ENCODE measurements around the gene PEX26.
A peak's percentile ranks its signal among the peaks of the same experiment; 100 is the strongest.

PEX26 gene

GRCh38 chr22:18077087-18077638 is 627 bp upstream of the PEX26 start:
- TF ChIP-seq CTCF (IDR thresholded peaks at IDR 0.05): no peak
- no peaks in the 10 kb centered on the region for H3K9me3 ChIP-seq
- peaks cover 14 to 27% (median 23%) of the 10 kb centered on the region in 3 donors for H3K36me3 ChIP-seq
- peak overlapping the region; percentile 74 to 77 for H3K27ac ChIP-seq
- intact Hi-C loops (cut with DNase I; ENCODE audit: low total_unique reads): loop anchor here (2.0 to 10.0 kb wide), 4 partner anchors 52 to 250 kb away; partner anchors contain the start of gene MICAL3
- H3K27me3 ChIP-seq: no peaks in the 10 kb centered on the region
- H3K4me1 ChIP-seq: peaks cover 6 to 37% (median 31%) of the 10 kb centered on the region in 4 donors
- no peak for DNase-seq
- H3K4me3 ChIP-seq: peak overlapping the region; percentile 77 to 90

- DNase-seq: no peak
- H3K27me3 ChIP-seq: no peaks in the 10 kb centered on the region
- TF ChIP-seq CTCF (IDR thresholded peaks at IDR 0.05): no peak
- peak overlapping the region; percentile 77 to 90 for H3K4me3 ChIP-seq
- peaks cover 6 to 37% (median 31%) of the 10 kb centered on the region in 4 donors for H3K4me1 ChIP-seq
- H3K9me3 ChIP-seq: no peaks in the 10 kb centered on the region
- peaks cover 22 to 40% (median 37%) of the 10 kb centered on the region in 3 donors for H3K36me3 ChIP-seq
- H3K27ac ChIP-seq: peak overlapping the region; percentile 74 to 77
- intact Hi-C loops (cut with DNase I; ENCODE audit: low total_unique reads): loop anchor here (5.0 to 10.0 kb wide), 3 partner anchors 54 to 251 kb away; partner anchors contain the start of gene MICAL3
These were observed 695 bp downstream of the PEX26 start for GRCh38 chr22:18078329-18079041.

- peaks cover 32 to 53% (median 49%) of the 10 kb centered on the region in 3 donors for H3K36me3 ChIP-seq
- no peak for TF ChIP-seq CTCF (IDR thresholded peaks at IDR 0.05)
- H3K9me3 ChIP-seq: no peaks in the 10 kb centered on the region
- DNase-seq: no peak
- no peak overlapping the region for H3K4me3 ChIP-seq
- H3K4me1 ChIP-seq: peaks cover 6 to 37% (median 31%) of the 10 kb centered on the region in 4 donors
- no peak overlapping the region for H3K27ac ChIP-seq
- no peaks in the 10 kb centered on the region for H3K27me3 ChIP-seq
- intact Hi-C loops (cut with DNase I; ENCODE audit: low total_unique reads): loop anchor here (5.0 to 10.0 kb wide), 3 partner anchors 55 to 252 kb away; partner anchors contain the start of gene MICAL3
These were observed 2.0 kb downstream of the PEX26 start for GRCh38 chr22:18079706-18080233.

DNA sequence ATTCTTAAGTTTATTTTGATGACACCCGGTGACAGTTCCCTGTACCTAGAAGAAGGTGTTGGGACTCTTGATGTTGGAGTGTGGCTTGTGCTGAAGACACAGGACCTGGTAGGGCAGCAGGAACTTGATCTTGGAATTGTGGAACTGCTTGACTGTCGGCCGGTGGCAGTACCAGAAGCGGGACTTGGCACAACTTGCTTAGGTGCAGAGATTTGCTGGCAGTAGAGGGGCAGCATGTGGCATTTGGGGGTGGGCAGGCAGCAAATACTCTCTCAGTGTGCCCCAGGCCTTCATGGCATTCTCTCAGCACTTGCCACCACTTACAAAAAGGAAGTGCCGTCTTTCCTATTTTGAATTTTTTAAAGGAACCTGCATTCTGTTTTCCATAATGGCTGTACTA is 3.6 kb downstream of the PEX26 start:
- Histone ChIP-seq H3K36me3 (peaks cover 48 to 69% (median 66%) of the 10 kb centered on the region in 3 donors), H3K4me1 (peaks cover 6 to 31% (median 24%) of the 10 kb centered on the region in 4 donors), H3K27me3 (no peaks in the 10 kb centered on the region), H3K4me3 (no peak overlapping the region), H3K27ac (no peak overlapping the region), H3K9me3 (no peaks in the 10 kb centered on the region)
- intact Hi-C loops (cut with DNase I; ENCODE audit: low total_unique reads): no loop called here
- no peak for TF ChIP-seq CTCF (IDR thresholded peaks at IDR 0.05)
- DNase-seq: no peak

GRCh38 chr22:18082467-18082866 is 4.7 kb downstream of the PEX26 start:
- DNase-seq: no peak
- Histone ChIP-seq H3K4me3 (no peak overlapping the region), H3K4me1 (peaks cover 6 to 22% (median 14%) of the 10 kb centered on the region in 4 donors), H3K9me3 (no peaks in the 10 kb centered on the region), H3K36me3 (peaks cover 58 to 78% (median 73%) of the 10 kb centered on the region in 3 donors), H3K27me3 (no peaks in the 10 kb centered on the region), H3K27ac (no peak overlapping the region)
- TF ChIP-seq CTCF (IDR thresholded peaks at IDR 0.05): no peak
- intact Hi-C loops (cut with DNase I; ENCODE audit: low total_unique reads): no loop called here

All from tibial artery (tissue), 4 donors.